Small intestine (tissue), 7 donors: ENCODE measurements around the gene UBA7. TPM values are rescaled to one million over a fixed set of nuclear protein-coding genes. Genes with fewer than 3 reads are reported as not detected.
A peak's percentile ranks its signal among the peaks of the same experiment; 100 is the strongest.

Experiments used
- DNase-seq, 2 donors: peaks; one replicate each; pipeline versions ENCODE4 v3.0.0 to v3.0.0-alpha.2; 2013
- FAIRE-seq: peaks from 2 replicates; lab custom pipeline; 2012; peaks lifted over from hg19 to GRCh38; lab: Jason Lieb, UNC
- H3K27ac ChIP-seq, 3 donors: one replicate each; pipeline ENCODE4 v1.5.1; 2013; ENCODE audit warnings: low read length in 2 of 3, mild to moderate bottlenecking in 2 of 3, control low read depth in 1 of 3, inconsistent platforms in 1 of 3, low read depth in 1 of 3, moderate library complexity in 1 of 3
- H3K27me3 ChIP-seq, 3 donors: one replicate each; pipeline ENCODE4 v1.6.1; 2013; ENCODE audit warnings: low read length in 3 of 3, inconsistent platforms in 1 of 3; ENCODE audit not compliant: control insufficient read depth in 3 of 3, insufficient read depth in 3 of 3
- H3K36me3 ChIP-seq, 3 donors: one replicate each; pipeline ENCODE4 v1.6.1; 2013; ENCODE audit warnings: low read length in 3 of 3, inconsistent platforms in 1 of 3, low read depth in 1 of 3, mild to moderate bottlenecking in 1 of 3, moderate library complexity in 1 of 3; ENCODE audit not compliant: control insufficient read depth in 3 of 3, insufficient read depth in 2 of 3
- H3K4me1 ChIP-seq, 3 donors: one replicate each; pipeline ENCODE4 v1.6.1; 2013; ENCODE audit warnings: low read length in 2 of 3, inconsistent platforms in 1 of 3, low read depth in 1 of 3, mild to moderate bottlenecking in 1 of 3, moderate library complexity in 1 of 3; ENCODE audit not compliant: control insufficient read depth in 3 of 3, insufficient read depth in 2 of 3
- H3K4me3 ChIP-seq, 3 donors: one replicate each; pipeline ENCODE4 v1.5.1; 2013; ENCODE audit warnings: low read length in 3 of 3, control low read depth in 1 of 3, inconsistent platforms in 1 of 3, low read depth in 1 of 3, mild to moderate bottlenecking in 1 of 3, moderate library complexity in 1 of 3
- H3K9me3 ChIP-seq, 2 donors: one replicate each; pipeline ENCODE4 v1.6.1; 2013; ENCODE audit warnings: low read depth in 1 of 2, low read length in 1 of 2; ENCODE audit not compliant: control insufficient read depth in 2 of 2, insufficient read depth in 1 of 2
- WGBS, 3 donors: extraction: QIAGEN DNeasy Blood & Tissue Kit; methylation state at CpG; one replicate each; pipeline ENCODE4 v1.1.7; 2013; 5-methylcytosine and 5-hydroxymethylcytosine counted together
- polyA plus RNA-seq, 4 donors: library from polyadenylated mRNA; stranded (reverse) in 3 of 4; unstranded in 1 of 4; fragments of 200-250 nt in 3 of 4; fragments of 120-200 nt in 1 of 4; gene quantifications; one replicate each; pipeline versions ENCODE4 v1.2.1 to v1.2.3, GENCODE V29; 2013
- donor health status: healthy with polysubstance abuse.
- donor health status: control.
- donor health status: control.
- donor health status: Bipolar disorder and iron deficiency.
- donor health status: healthy.

Gene UBA7
- polyA plus RNA-seq, 4 donors = 27.7 to 160 (median 69.3) TPM

- FAIRE-seq = no peak
- Histone ChIP-seq H3K9me3 (no peaks in the 10 kb centered on the region), H3K27ac (no peak overlapping the region), H3K4me1 (no peaks in the 10 kb centered on the region), H3K36me3 (no peaks in the 10 kb centered on the region), H3K4me3 (no peak overlapping the region), H3K27me3 (peaks cover 0 to 11% (median 0%) of the 10 kb centered on the region in 3 donors)
- no peak for DNase-seq
- 76 to 93% (median 88%) methylated on average over 10 of the region's 10 CpGs for WGBS, 3 donors
Measured at GRCh38 chr3:49792371-49793150, 21.2 kb downstream of the UBA7 start.

GRCh38 chr3:49791571-49791970 lies 22.2 kb downstream of the UBA7 start:
- WGBS, 3 donors = 78 to 86% (median 81%) methylated on average over 4 of the region's 4 CpGs
- Histone ChIP-seq H3K9me3 (no peaks in the 10 kb centered on the region), H3K27me3 (peaks cover 0 to 11% (median 0%) of the 10 kb centered on the region in 3 donors), H3K4me3 (no peak overlapping the region), H3K27ac (no peak overlapping the region), H3K4me1 (peaks cover 0 to 8% (median 0%) of the 10 kb centered on the region in 3 donors), H3K36me3 (no peaks in the 10 kb centered on the region)
- DNase-seq = no peak
- no peak for FAIRE-seq

GRCh38 chr3:49790626-49791411 lies 22.9 kb downstream of the UBA7 start:
- DNase-seq (no peak), FAIRE-seq (no peak)
- Histone ChIP-seq H3K4me3 (no peak overlapping the region), H3K27me3 (peaks cover 0 to 11% (median 0%) of the 10 kb centered on the region in 3 donors), H3K27ac (no peak overlapping the region), H3K9me3 (no peaks in the 10 kb centered on the region), H3K36me3 (no peaks in the 10 kb centered on the region), H3K4me1 (peaks cover 0 to 8% (median 0%) of the 10 kb centered on the region in 3 donors)
- 64 to 67% (median 65%) methylated on average over 9 of the region's 9 CpGs for WGBS, 3 donors

- WGBS, 3 donors = 93 to 96% (median 96%) methylated on average over 2 of the region's 2 CpGs
- Histone ChIP-seq H3K4me3 (no peak overlapping the region), H3K36me3 (peaks cover 0 to 14% (median 2%) of the 10 kb centered on the region in 3 donors), H3K27me3 (peaks cover 0 to 11% (median 0%) of the 10 kb centered on the region in 3 donors), H3K9me3 (no peaks in the 10 kb centered on the region), H3K27ac (no peak overlapping the region), H3K4me1 (peaks cover 0 to 16% (median 4%) of the 10 kb centered on the region in 3 donors)
- DNase-seq (no peak), FAIRE-seq (no peak)
Measured at GRCh38 chr3:49788056-49788455, 25.7 kb downstream of the UBA7 start.

GRCh38 chr3:49787536-49787935 lies 26.2 kb downstream of the UBA7 start:
- H3K36me3 ChIP-seq = peaks cover 0 to 18% (median 2%) of the 10 kb centered on the region in 3 donors
- peaks cover 0 to 16% (median 4%) of the 10 kb centered on the region in 3 donors for H3K4me1 ChIP-seq
- DNase-seq (no peak), FAIRE-seq (no peak)
- WGBS, 3 donors = 85 to 93% (median 89%) methylated on average over 5 of the region's 5 CpGs
- peaks cover 0 to 11% (median 0%) of the 10 kb centered on the region in 3 donors for H3K27me3 ChIP-seq
- H3K9me3 ChIP-seq = no peaks in the 10 kb centered on the region
- H3K27ac ChIP-seq = peak overlapping the region in 1 of 3 donors; percentile 92
- no peak overlapping the region for H3K4me3 ChIP-seq

- FAIRE-seq (no peak), DNase-seq (peak in 1 of 2 donors; percentile 35)
- Histone ChIP-seq H3K36me3 (peaks cover 0 to 23% (median 2%) of the 10 kb centered on the region in 3 donors), H3K4me1 (peaks cover 0 to 16% (median 4%) of the 10 kb centered on the region in 3 donors), H3K9me3 (no peaks in the 10 kb centered on the region), H3K27ac (peak overlapping the region in 2 of 3 donors; percentile 90 to 92), H3K4me3 (peak overlapping the region in 1 of 3 donors; percentile 66), H3K27me3 (peaks cover 0 to 11% (median 0%) of the 10 kb centered on the region in 3 donors)
- WGBS, 3 donors = 65 to 77% (median 76%) methylated on average over 3 of the region's 3 CpGs
Measured at GRCh38 chr3:49787182-49787464, 26.6 kb downstream of the UBA7 start.

GRCh38 chr3:49786357-49787181 lies 27.2 kb downstream of the UBA7 start, which contains the start of gene IP6K1:
IP6K1 (minus strand) TSS chr3:49786542; CDS start chr3:49748040, 38,502 bp downstream.
- H3K9me3 ChIP-seq = no peaks in the 10 kb centered on the region
- peaks cover 0 to 16% (median 4%) of the 10 kb centered on the region in 3 donors for H3K4me1 ChIP-seq
- H3K36me3 ChIP-seq = peaks cover 0 to 28% (median 2%) of the 10 kb centered on the region in 3 donors
- H3K27ac ChIP-seq = peak within 1 kb of the TSS; percentile 89 to 93 (median 90)
- DNase-seq (peak; percentile 100), FAIRE-seq (no peak)
- WGBS, 3 donors = 3 to 5% (median 4%) methylated on average over 49 to 55 of the region's 55 CpGs
- peak within 1 kb of the TSS; percentile 88 to 99 (median 96) for H3K4me3 ChIP-seq
- peaks cover 0 to 8% (median 0%) of the 10 kb centered on the region in 3 donors for H3K27me3 ChIP-seq
